Thoracic aorta (tissue), 2 donors: ENCODE measurements around the gene ANKRD33B. TPM values are rescaled to one million over a fixed set of nuclear protein-coding genes. Genes with fewer than 3 reads are reported as not detected.

Source experiments
- ATAC-seq: fragments of 150-250 bp; one replicate; pipeline ENCODE4 v1.8.0; 2017; ENCODE audit warnings: low read depth; ENCODE audit not compliant: insufficient number of reproducible peaks, low FRiP score
- DNase-seq: peaks from one replicate; pipeline ENCODE4 v3.0.0-alpha.2; 2020; ENCODE audit warnings: low spot score
- H3K27ac ChIP-seq, 2 donors: fragments of 200-600 bp; sonication (generic); 1 replicate in 1 of 2; 2 replicates in 1 of 2; pipeline ENCODE4 v1.5.1; 2016; ENCODE audit warnings: mild to moderate bottlenecking in 2 of 2, moderate library complexity in 2 of 2
- H3K27me3 ChIP-seq: fragments of 200-600 bp; sonication (generic); replicated peaks from 2 replicates; pipeline ENCODE4 v1.6.0; 2016; ENCODE audit warnings: mild to moderate bottlenecking; ENCODE audit not compliant: insufficient read depth
- H3K36me3 ChIP-seq: fragments of 200-600 bp; sonication (generic); one replicate; pipeline ENCODE4 v1.5.1; 2016
- H3K4me1 ChIP-seq, 2 donors: fragments of 200-600 bp; sonication (generic); 1 replicate in 1 of 2; 2 replicates in 1 of 2; pipeline versions ENCODE4 v1.5.1 to v1.6.0; 2016; ENCODE audit warnings: low read depth in 2 of 2, mild to moderate bottlenecking in 1 of 2; ENCODE audit not compliant: control insufficient read depth in 1 of 2
- H3K4me3 ChIP-seq: fragments of 200-600 bp; sonication (generic); 2 replicates; pipeline ENCODE4 v1.5.1; 2016; ENCODE audit warnings: mild to moderate bottlenecking
- H3K9me3 ChIP-seq: fragments of 200-600 bp; sonication (generic); 2 replicates; pipeline ENCODE4 v1.5.1; 2016
- CTCF ChIP-seq: fragments of 200-600 bp; sonication (generic); IDR thresholded peaks from one replicate; pipeline ENCODE4 v1.5.1; 2019; ENCODE audit warnings: antibody characterized with exemption
- total RNA-seq, 2 donors: library from RNA; depleted of rRNA; stranded (reverse); fragments of >200 nt; gene quantifications; one replicate each; pipeline versions ENCODE4 v1.1.0 to v1.2.3, GENCODE V29; 2016

ANKRD33B gene
- total RNA-seq, 2 donors from 2014 or later = 4.9 to 5.7 TPM

DNA sequence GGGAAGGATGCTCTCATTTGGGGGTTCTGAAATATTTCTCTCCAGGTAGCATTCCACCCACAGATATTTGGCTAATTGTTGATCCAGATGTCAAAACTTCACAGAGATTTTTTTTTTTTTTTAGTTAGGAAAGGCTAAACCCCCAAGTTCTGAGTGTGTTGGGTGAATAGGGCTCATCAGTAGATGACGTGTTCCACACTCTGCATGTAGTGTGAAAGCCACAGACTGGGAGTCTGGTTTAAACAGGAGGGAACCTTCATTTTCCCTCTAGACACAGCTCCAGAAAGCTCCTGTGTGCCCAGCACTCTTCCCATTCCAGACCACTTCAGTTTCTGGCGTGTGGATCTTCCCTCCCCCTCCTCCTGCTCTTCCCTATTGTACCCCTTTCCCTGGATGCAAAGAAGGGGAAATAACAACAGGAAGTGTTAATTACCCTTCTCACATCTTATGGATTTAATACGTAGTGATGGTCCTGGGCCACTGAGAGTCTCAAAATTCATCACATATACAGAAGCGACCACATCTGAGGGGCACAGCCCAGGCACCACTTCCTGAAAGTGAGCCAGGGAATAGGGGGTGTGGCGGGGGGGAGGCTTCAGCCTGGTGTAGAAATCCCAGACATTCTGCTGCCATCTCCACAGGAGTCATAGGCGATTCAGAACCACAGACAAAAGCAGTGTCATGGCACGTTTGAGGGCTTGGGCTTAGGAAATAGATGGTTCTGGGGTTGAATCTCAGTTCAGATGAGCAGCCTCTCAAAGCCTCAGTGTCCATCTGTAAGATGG is 132.1 kb downstream of the ANKRD33B start:
- Histone ChIP-seq H3K36me3 (no peaks in the 10 kb centered on the region), H3K4me3 (no peak overlapping the region), H3K27ac (no peak overlapping the region), H3K9me3 (no peaks in the 10 kb centered on the region), H3K27me3 (no peaks in the 10 kb centered on the region), H3K4me1 (peaks cover 0 to 5% of the 10 kb centered on the region in 2 donors)
- no peak for DNase-seq
- no peak for TF ChIP-seq CTCF
- no peak for ATAC-seq

DNA sequence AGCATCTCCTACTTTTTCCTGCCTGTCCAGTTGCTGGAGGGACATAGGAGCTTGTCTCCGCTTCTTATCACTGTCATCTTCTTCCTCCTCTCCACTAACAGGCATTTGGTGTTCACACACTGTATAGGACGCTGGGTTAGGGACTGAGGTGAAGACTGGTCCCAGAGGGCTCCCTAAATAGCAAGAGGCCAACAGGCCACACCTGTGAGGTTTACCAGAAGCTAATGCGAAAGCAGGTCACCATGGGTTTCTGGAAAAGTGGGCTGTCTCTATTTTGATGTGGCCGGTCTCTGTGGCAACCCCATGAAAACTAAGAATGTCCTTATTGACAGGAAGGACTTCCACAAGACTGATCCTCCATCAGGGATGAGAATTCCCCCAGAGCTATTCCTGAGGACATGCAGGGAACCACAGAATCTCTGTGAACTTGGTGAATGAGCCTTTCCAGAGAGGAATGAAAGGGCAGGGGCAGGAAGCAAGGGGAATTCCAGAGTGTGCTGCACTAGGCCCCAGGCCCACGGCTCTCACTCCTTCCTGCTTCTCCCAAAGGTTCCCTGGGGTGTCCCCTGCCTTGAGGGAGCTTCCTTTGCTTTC is 135.5 kb downstream of the ANKRD33B start:
- H3K9me3 ChIP-seq = no peaks in the 10 kb centered on the region
- no peak for DNase-seq
- no peak for TF ChIP-seq CTCF
- peaks cover 10 to 30% of the 10 kb centered on the region in 2 donors for H3K4me1 ChIP-seq
- no peak for ATAC-seq
- H3K4me3 ChIP-seq = no peak overlapping the region
- no peak overlapping the region for H3K27ac ChIP-seq
- H3K36me3 ChIP-seq = no peaks in the 10 kb centered on the region
- H3K27me3 ChIP-seq = no peaks in the 10 kb centered on the region

DNA sequence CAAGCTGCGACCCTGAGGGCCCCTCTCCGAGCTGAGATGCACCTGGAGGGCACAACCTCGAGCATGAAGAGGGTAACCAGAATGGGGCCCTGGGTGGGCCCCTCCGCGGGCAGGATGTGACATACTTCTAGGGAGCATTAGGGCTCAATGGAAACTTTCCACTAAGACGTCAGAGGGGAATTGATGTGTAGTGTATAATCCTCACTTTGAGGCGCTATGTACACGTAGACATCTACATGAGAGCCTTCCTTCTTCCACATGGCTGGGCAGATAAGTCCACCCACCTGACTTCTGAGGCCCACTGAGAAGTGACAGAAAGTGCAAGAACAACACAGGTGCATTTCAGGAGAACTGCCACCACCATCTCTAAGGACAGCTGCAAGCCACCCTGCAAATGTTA is 136.1 kb downstream of the ANKRD33B start:
- Histone ChIP-seq H3K27me3 (no peaks in the 10 kb centered on the region), H3K9me3 (no peaks in the 10 kb centered on the region), H3K27ac (no peak overlapping the region), H3K4me3 (no peak overlapping the region), H3K36me3 (no peaks in the 10 kb centered on the region), H3K4me1 (peaks cover 10 to 30% of the 10 kb centered on the region in 2 donors)
- no peak for ATAC-seq
- no peak for DNase-seq
- no peak for TF ChIP-seq CTCF

DNA sequence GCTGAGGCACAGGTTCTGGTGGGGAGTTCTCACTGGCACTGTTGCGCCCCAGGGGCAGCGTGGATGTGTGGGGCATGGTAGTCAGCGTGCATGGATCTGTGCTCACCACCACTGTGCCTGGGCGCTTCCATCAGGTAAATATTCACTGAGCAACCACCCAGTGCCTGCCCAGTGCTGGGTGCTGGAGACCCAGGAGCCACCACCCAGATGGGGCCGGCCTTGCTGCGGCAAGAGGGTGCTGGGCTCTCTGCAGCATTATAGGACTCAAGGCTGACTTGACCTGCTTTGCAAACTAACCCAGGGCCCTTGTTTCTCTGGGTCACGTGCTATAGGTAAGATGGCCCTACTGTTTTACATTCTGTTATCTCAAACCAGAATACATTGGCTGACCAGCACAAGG is 136.6 kb downstream of the ANKRD33B start:
- no peaks in the 10 kb centered on the region for H3K36me3 ChIP-seq
- ATAC-seq = no peak
- TF ChIP-seq CTCF = no peak

GRCh38 chr5:10701567-10702039 is 137.7 kb downstream of the ANKRD33B start:
- no peaks in the 10 kb centered on the region for H3K27me3 ChIP-seq
- ATAC-seq (no peak), DNase-seq (no peak)
- no peak overlapping the region for H3K4me3 ChIP-seq
- no peaks in the 10 kb centered on the region for H3K36me3 ChIP-seq
- TF ChIP-seq CTCF = peak; percentile 69
- peak overlapping the region; percentile 5 to 52 for H3K27ac ChIP-seq
- H3K4me1 ChIP-seq = peaks cover 10 to 25% of the 10 kb centered on the region in 2 donors
- no peaks in the 10 kb centered on the region for H3K9me3 ChIP-seq

More for the DNA sequence above, 136.6 kb downstream of the ANKRD33B start:
- DNase-seq = no peak
- Histone ChIP-seq H3K4me3 (no peak overlapping the region), H3K9me3 (no peaks in the 10 kb centered on the region), H3K27ac (no peak overlapping the region), H3K27me3 (no peaks in the 10 kb centered on the region), H3K4me1 (peaks cover 10 to 26% of the 10 kb centered on the region in 2 donors)
